Ishikawa (cell line): ENCODE results near the gene RXFP4.

ENCODE experiments used
- CEBPB ChIP-seq: IDR thresholded peaks from 2 replicates; pipeline ENCODE4 v1.6.1; 2012
- CREB1 ChIP-seq: IDR thresholded peaks from 2 replicates; pipeline ENCODE4 v1.6.1; 2012; ENCODE audit warnings: low read depth
- EGR1 ChIP-seq: IDR thresholded peaks from 2 replicates; pipeline ENCODE4 v1.6.1; 2012
- EP300 ChIP-seq: IDR thresholded peaks from 2 replicates; pipeline ENCODE4 v1.6.1; 2012; ENCODE audit warnings: borderline replicate concordance
- FOXM1 ChIP-seq: IDR thresholded peaks from 2 replicates; pipeline ENCODE4 v1.6.1; 2012; ENCODE audit warnings: low read depth, borderline replicate concordance
- MAX ChIP-seq: IDR thresholded peaks from 2 replicates; pipeline ENCODE4 v1.6.1; 2012
- NFIC ChIP-seq: IDR thresholded peaks from 2 replicates; pipeline ENCODE4 v1.6.1; 2012
- RAD21 ChIP-seq: IDR thresholded peaks from 2 replicates; pipeline ENCODE4 v1.6.1; 2012; ENCODE audit warnings: low read depth
- REST ChIP-seq: IDR thresholded peaks from 2 replicates; pipeline ENCODE4 v1.6.1; 2012; ENCODE audit warnings: low read depth, mild to moderate bottlenecking
- TAF1 ChIP-seq: IDR thresholded peaks from 2 replicates; pipeline ENCODE4 v1.6.1; 2012; ENCODE audit warnings: low read depth, mild to moderate bottlenecking
- TCF12 ChIP-seq: IDR thresholded peaks from 2 replicates; pipeline ENCODE4 v1.6.1; 2012; ENCODE audit warnings: low read depth
- TEAD4 ChIP-seq: IDR thresholded peaks from 2 replicates; pipeline ENCODE4 v1.6.1; 2012
- YY1 ChIP-seq: IDR thresholded peaks from 2 replicates; pipeline ENCODE4 v1.6.1; 2012; ENCODE audit warnings: low read depth
- ZBTB7A ChIP-seq: IDR thresholded peaks from 2 replicates; pipeline ENCODE4 v1.6.1; 2012; ENCODE audit warnings: low read depth
- TF ChIP-seq, protein P1 (sequence below): IDR thresholded peaks from 2 replicates; pipeline ENCODE4 v1.6.1; 2012

Gene RXFP4

GRCh38 chr1:155913969-155914757 is 27.3 kb upstream of the RXFP4 start:
- no peak for TF ChIP-seq EP300
- no peak for TF ChIP-seq CREB1
- TF ChIP-seq NFIC: no peak
- TF ChIP-seq MAX: no peak
- TF ChIP-seq EGR1: no peak
- TF ChIP-seq TEAD4: no peak
- TF ChIP-seq REST: no peak
- TF ChIP-seq RAD21: no peak
- no peak for TF ChIP-seq ZBTB7A
- TF ChIP-seq, protein P1, sequence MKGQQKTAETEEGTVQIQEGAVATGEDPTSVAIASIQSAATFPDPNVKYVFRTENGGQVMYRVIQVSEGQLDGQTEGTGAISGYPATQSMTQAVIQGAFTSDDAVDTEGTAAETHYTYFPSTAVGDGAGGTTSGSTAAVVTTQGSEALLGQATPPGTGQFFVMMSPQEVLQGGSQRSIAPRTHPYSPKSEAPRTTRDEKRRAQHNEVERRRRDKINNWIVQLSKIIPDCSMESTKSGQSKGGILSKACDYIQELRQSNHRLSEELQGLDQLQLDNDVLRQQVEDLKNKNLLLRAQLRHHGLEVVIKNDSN: no peak
- no peak for TF ChIP-seq CEBPB
- TF ChIP-seq FOXM1: no peak
- TF ChIP-seq TCF12: no peak

DNA sequence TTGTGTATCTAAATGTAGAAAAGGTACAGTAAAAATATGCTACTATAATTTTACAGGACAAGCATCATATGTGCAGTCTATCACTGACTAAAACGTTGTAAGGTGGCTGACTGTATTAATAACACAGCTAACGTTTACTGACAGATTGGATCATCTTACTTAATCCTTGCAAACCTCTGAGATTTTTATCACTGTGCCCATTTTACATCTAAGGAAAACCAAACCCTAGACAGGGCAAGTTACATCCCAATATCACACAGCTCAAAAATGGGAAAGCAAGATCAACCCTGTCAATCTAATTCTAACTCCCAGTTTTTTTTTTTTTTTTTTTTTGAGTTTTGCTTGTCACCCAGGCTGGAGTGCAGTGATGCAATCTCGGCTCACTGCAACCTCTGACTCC is 22.8 kb upstream of the RXFP4 start:
- no peak for TF ChIP-seq FOXM1
- no peak for TF ChIP-seq RAD21
- TF ChIP-seq ZBTB7A: no peak
- TF ChIP-seq, protein P1: no peak
- no peak for TF ChIP-seq REST
- no peak for TF ChIP-seq TCF12
- no peak for TF ChIP-seq TAF1
- no peak for TF ChIP-seq MAX
- TF ChIP-seq NFIC: no peak
- no peak for TF ChIP-seq YY1
- TF ChIP-seq TEAD4: no peak
- no peak for TF ChIP-seq CEBPB
- no peak for TF ChIP-seq EGR1

GRCh38 chr1:155919801-155920200 is 21.6 kb upstream of the RXFP4 start:
- no peak for TF ChIP-seq CREB1
- no peak for TF ChIP-seq EGR1
- no peak for TF ChIP-seq TAF1
- TF ChIP-seq FOXM1: no peak
- TF ChIP-seq NFIC: no peak
- no peak for TF ChIP-seq EP300

DNA sequence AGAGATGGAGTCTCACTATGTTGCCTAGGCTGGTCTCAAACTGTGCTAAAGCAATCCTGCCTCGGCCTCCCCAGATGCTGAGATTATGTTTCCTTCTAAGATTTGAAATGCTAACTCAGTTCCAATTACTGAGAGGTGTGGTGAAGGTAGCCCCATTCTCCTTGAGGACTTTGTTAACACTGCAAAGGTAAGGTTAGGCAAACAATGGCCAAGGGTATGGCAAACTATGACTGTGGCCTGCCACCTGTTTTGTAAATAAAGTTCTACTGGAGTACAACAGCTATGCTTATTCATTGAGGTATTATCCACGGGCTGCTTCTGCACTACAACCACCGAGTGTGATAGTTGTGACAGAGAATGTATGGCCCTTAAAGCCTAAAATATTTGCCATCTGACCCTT is 20.7 kb upstream of the RXFP4 start:
- TF ChIP-seq ZBTB7A (no peak), TAF1 (no peak), EP300 (no peak), MAX (no peak), TEAD4 (no peak), TCF12 (no peak), YY1 (no peak), EGR1 (no peak), REST (no peak), CEBPB (no peak), FOXM1 (no peak), CREB1 (no peak), NFIC (no peak), RAD21 (no peak)
- TF ChIP-seq, protein P1: no peak
